ENCODE results near the gene SMU1.
A peak's percentile ranks its signal among the peaks of the same experiment; 100 is the strongest.

SMU1 gene

DNA sequence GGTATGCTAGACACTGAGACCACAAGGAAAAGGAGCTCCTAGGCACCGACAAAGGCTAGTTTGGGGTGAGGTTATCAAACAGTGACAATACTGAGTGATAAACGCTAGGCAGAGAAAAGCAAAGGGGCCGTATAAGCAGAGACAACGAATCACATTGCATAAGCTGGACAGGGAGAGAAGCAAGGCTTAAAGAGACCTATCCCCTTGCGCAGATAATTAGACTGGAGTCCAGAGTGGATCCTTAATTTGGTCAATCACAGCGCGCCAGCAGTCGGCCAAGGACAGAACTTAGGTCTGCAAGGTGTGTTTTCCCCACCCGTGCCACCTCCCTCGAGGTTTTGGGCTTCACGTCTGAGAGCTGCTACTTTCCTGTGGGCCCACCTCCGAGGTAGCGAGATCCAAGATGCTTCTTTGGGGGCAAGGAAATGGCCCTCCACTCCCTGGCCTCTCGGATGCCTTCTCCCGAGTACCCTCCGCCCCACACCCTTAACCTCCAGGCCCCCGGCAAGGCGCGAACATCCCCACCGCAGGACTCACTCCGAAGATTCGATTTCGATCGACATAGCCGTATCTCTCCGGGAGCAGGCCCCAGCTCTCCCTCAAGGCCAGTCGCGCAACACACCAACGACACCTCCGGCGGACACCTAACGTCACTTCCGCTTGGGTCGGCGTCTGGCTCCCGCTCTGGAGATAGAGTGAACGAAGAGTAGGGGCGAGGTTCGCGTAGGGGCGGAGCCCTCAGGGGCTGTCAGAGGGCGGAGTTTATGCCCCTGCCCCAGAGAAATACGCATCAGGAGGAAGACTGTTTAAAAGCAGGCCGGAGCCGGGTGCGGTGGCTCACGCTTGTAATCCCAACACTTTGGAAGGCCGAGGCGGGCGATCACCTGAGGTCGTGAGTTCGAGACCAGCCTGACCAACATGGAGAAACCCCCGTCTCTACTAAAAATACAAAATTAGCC, at the start of gene SMU1:
Gene SMU1 (minus strand): TSS at position 629 of the 959 bp plus-strand sequence. CDS start 66 bp downstream, at position 563.
- peak; percentile 99 for DNase-seq

DNA sequence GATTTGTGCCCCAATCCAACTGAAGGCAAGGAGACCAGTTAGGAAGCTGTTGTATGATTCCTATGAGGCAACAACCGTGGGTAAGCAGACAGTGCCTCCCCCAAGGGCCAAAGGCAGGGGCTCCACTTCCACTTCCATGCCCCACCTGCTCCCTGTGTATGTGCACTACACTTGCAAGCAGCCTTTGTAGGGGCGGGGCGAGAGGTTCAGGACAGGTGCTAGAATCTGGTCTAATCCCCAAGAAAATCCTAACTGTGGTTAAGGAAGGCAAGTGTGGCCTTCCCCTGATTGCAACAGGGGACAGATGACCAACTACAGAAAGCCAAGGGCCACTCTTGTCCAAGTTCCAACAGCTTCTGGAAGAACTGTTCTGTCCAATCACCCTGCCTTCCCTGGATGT, 49.0 kb upstream of the SMU1 start:
- no peak for DNase-seq

DNA sequence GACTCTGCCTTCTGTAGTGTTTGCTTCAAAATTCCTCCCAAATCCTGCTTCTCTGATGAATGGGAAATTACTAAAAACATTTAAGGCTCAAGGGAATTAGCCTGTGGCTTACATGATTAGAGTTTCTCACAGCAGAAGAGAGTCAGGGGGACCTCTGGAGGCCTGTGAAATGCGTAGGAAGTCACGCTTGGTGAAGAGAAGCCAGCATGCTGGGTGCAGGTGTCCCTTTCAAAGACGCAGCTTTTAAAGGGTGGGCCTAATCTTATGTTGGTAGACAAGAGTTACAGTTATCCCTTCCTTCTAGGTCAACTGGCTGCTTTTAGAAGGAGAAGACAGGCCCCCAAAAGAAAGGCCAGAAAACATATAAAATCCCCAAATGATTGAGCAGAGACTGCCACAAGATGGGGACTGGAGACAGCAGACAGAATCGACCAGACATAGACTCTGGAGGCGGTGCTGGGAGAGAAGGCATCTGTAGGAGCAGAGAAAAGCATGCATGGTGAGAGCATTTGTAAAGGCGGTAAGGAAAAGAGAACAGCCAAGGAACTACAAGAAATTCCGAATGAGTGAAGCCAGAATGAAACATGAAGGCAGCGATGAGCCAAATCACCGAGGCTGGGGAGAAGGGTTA, 48.4 kb upstream of the SMU1 start:
- DNase-seq, result no peak

GRCh38 chr9:33124046-33124445, 47.6 kb upstream of the SMU1 start:
- DNase-seq, result no peak

DNA sequence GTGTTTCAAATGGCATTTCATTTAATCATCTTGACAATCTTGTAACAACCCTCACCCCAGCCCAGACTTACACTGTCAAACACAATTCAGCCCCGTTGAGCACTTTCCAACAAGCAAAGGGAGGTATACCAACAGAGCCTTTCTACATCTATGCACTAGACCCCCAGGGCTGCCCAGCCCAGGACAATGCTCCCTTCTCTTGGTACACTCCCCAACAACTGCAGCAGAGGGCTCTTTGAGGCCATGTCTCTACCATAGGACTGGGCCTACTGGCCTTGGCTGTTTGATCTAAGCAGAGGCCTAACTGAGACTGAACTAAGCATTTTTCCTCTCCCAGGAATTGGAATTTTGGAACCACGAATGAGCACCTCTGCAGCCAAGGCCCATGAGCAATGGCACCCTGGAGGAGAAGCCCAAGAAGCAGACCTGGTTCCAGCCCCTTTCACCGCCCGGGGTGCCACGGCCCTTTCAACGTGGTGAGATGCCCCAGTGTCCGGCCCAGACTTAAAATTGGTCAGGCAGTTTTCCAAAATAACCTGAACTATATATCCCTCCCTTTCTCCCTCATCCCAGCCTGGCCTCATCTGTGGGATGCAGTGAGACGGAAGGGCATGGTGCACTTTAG, 47.0 kb upstream of the SMU1 start:
- no peak for DNase-seq

DNA sequence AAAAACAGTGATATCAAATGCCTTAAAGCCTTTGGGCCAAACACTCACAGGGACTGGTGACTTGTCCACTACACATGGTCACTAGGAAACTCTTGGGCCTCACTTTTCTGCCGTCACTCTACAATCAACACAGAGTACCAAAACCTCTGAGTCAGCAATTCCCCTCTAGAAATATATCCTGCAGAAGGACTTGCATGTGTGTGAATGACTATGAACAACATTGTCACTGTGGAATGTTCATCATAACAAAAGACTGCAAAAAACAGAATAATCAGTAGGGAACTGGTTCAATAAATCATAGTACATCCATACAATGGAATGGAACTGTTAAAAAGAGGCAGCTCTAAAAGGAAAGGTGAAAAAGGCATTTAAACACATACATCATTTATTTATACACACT, 44.1 kb upstream of the SMU1 start:
- no peak for DNase-seq

DNA sequence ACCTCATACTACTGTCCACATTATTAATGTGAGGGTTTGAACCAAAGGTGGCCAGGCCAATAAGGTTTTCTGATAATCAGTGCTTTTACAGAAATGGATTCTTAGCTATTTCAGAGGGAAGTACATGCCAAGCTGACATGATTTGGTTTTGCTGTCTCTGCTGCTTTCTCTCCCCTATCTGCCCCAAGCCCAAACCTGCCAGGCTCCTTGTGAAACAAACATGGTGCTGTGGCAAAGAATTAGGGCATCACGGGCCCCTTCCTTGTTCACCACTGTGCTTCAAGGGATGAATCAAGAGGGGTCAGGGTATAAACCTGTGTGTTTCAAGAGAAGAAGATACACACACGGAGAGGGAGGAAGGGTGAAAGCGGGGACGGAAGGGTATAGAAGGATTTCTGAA, 41.3 kb upstream of the SMU1 start:
- DNase-seq, result no peak

- DNase-seq, result no peak
Measured at GRCh38 chr9:33117306-33117705, 40.8 kb upstream of the SMU1 start.

- no peak for DNase-seq
Measured at GRCh38 chr9:33116860-33117259, 40.4 kb upstream of the SMU1 start.

DNA sequence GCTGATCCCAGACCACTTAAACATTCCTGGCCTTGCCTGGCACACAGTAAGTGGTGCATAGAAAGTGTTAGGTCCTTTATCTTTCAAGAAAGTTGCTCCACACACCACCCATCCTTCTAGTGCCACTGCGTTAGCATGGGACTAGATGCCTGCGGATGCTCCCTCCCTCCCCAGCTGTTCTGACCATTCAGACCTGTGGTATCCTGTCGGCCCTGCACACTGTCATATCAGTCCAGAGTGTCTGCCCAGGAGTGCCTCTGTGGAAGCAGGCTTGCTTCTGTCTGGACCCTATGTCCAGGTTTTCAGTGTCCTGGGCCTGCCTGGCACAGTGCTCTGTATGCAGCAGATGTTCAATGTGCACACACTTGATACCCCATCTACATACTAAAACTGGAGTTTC, 38.3 kb upstream of the SMU1 start:
- no peak for DNase-seq

- DNase-seq, result no peak
Measured at GRCh38 chr9:33113799-33114547, 37.5 kb upstream of the SMU1 start.

DNA sequence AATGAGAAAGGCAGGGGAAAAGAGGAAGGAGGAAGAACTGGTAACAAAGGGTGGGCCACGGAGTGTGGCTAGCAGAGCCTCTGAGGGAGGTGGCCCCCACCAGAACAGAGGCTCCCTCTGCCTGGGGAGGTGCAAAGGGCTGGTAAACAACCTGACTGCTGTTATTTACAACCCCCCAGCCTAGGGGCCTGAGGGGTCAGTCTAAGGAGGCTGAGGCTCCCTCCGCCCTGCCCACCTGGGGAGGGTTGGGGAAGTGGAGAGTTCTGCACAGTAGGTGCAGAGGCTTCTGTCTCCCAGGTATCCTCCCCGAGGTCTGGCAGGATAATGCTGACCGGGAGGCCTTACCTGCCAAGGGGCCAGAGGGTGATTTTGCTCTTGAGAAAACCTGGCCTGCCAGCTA, 35.6 kb upstream of the SMU1 start:
- DNase-seq, result no peak

DNA sequence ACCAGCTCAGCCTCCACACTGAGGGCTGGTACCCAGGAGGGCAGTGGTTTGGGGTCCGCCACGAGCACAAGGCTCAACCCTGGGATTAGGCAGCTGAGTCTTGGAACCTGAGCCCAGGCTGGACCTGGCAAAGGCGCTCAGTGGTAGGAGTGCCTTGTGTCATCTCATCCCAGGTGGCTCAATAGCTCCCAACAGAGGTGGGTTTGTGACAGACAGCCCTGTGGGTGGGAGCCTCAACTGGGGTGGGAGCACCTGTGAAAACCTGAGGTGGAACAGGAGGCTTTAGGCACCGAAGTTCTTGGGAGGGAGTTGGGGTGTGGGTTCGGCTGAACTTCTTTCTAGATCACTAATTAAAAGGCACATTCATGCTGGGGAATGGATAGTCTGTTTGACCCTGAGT, 35.2 kb upstream of the SMU1 start:
- no peak for DNase-seq

GRCh38 chr9:33110686-33111085, 34.2 kb upstream of the SMU1 start:
- no peak for DNase-seq

GRCh38 chr9:33109850-33110595, 33.5 kb upstream of the SMU1 start:
- DNase-seq, result no peak

- DNase-seq, result no peak
Measured at GRCh38 chr9:33109097-33109496, 32.6 kb upstream of the SMU1 start.

GRCh38 chr9:33108472-33108871, 32.0 kb upstream of the SMU1 start:
- no peak for DNase-seq

- DNase-seq, result no peak
Measured at GRCh38 chr9:33107762-33108161, 31.3 kb upstream of the SMU1 start.

GRCh38 chr9:33106827-33107621, 30.6 kb upstream of the SMU1 start:
- peak; percentile 19 for DNase-seq

GRCh38 chr9:33106372-33106771, 29.9 kb upstream of the SMU1 start:
- DNase-seq, result no peak

DNA sequence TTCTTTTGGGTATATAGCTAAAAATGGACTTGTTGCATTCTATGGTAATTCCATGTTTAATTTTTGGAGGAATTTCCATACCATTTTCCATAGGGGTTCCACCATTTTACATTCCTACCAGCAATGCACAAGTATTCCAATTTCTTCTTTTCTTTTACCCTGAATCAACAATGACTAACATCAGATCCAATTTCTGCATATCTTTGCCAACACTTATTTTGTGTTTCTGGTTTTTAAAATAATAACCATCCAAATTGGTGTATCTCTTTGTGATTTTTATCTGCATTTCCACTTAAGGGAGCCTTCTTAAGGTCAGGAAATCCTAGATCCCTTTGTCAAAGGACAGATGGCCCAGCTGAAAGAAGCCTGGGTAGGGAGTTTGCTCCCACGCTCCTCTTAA, 29.5 kb upstream of the SMU1 start:
- DNase-seq, result no peak

DNA sequence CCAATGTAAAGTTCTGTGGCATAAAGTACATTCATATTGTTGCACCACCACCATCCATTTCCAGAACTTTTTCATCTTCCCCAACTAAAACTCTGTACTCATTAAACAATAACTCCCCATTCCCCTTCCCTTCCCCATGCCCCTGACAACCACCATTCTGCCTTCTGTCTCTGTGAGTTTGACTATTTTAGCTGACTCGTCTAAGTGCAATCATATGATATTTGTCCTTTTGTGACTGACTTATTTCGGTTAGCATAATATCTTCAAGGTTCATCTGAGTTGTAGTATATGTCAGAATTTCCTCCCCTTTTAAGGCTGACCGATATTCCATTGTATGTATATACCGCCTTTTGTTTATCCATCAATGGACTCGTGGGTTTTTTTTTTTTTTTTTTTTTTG, 29.0 kb upstream of the SMU1 start:
- no peak for DNase-seq

Data from NCI-H69 (cell line).